Spleen (tissue), 7 donors: ENCODE results near the gene CREB3L2.

ENCODE experiments used
- POLR2A ChIP-seq, 3 donors: fragments of 450-650 bp; IDR thresholded peaks; one replicate each; pipeline ENCODE4 v1.5.1; 2017; ENCODE audit warnings: antibody characterized with exemption in 3 of 3, mild to moderate bottlenecking in 1 of 3
- POLR2AphosphoS5 ChIP-seq, 3 donors: sonication (generic); formaldehyde crosslinking; IDR thresholded peaks; one replicate each; pipeline ENCODE4 v1.5.1; 2017; ENCODE audit warnings: antibody characterized with exemption in 3 of 3
- TF ChIP-seq, protein P1 (sequence below), 11 experiments: fragments of 200-600 bp in 7 of 11; fragments of 450-650 bp in 4 of 11; sonication (generic) in 4 of 11; IDR thresholded peaks in 8 of 11; conservative IDR thresholded peaks in 3 of 11; 1 replicate in 7 of 11; 2 replicates in 4 of 11; pipeline versions ENCODE4 v1.4.0 to v1.8.0; 2016 to 2021; ENCODE audit warnings: antibody characterized with exemption in 11 of 11, inconsistent platforms in 4 of 11, mild to moderate bottlenecking in 1 of 11
- donor health status: DM: no; HTN: no; CAD: no; lungs with moderate emphysema.
- donor health status: DM: no; HTN: no; CAD: no.
- donor health status: DM: no; HTN: no; CAD: no.

DNA sequence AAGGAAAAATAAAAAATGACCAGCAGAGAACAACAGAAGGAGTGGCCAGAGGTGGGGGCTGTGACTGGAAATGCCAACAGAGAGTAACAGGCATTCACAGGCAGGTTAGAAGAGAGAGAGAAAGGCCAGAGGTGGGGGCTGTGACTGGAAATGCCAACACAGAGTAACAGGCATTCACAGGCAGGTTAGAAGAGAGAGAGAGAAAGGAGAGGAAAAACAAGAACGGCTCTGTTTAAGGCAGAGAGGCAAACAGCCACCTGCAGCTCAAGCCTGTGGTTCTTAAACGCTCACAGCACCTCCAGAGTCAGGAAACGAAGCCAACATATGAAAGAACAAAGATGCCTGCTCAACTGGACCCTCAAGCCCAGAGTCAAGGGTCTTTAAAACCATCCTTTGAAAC, 115.6 kb downstream of the CREB3L2 start:
- TF ChIP-seq, protein P1, sequence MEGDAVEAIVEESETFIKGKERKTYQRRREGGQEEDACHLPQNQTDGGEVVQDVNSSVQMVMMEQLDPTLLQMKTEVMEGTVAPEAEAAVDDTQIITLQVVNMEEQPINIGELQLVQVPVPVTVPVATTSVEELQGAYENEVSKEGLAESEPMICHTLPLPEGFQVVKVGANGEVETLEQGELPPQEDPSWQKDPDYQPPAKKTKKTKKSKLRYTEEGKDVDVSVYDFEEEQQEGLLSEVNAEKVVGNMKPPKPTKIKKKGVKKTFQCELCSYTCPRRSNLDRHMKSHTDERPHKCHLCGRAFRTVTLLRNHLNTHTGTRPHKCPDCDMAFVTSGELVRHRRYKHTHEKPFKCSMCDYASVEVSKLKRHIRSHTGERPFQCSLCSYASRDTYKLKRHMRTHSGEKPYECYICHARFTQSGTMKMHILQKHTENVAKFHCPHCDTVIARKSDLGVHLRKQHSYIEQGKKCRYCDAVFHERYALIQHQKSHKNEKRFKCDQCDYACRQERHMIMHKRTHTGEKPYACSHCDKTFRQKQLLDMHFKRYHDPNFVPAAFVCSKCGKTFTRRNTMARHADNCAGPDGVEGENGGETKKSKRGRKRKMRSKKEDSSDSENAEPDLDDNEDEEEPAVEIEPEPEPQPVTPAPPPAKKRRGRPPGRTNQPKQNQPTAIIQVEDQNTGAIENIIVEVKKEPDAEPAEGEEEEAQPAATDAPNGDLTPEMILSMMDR (IDR thresholded peaks at IDR 0.05 in 8 of 11, conservative IDR thresholded peaks at IDR 0.05 in 3 of 11): no peak
- TF ChIP-seq POLR2AphosphoS5 (IDR thresholded peaks at IDR 0.05) (no peak), POLR2A (IDR thresholded peaks at IDR 0.05) (no peak)
